Small intestine (tissue), 7 donors: ENCODE data around the gene TMEM50B. TPM values are rescaled to one million over a fixed set of nuclear protein-coding genes. Genes with fewer than 3 reads are reported as not detected.
A peak's percentile ranks its signal among the peaks of the same experiment; 100 is the strongest.

ENCODE experiments used
- DNase-seq, 2 donors: peaks; one replicate each; pipeline versions ENCODE4 v3.0.0 to v3.0.0-alpha.2; 2013
- FAIRE-seq: peaks from 2 replicates; lab custom pipeline; 2012; peaks lifted over from hg19 to GRCh38; lab: Jason Lieb, UNC
- H3K27ac ChIP-seq, 3 donors: one replicate each; pipeline ENCODE4 v1.5.1; 2013; ENCODE audit warnings: low read length in 2 of 3, mild to moderate bottlenecking in 2 of 3, control low read depth in 1 of 3, inconsistent platforms in 1 of 3, low read depth in 1 of 3, moderate library complexity in 1 of 3
- H3K27me3 ChIP-seq, 3 donors: one replicate each; pipeline ENCODE4 v1.6.1; 2013; ENCODE audit warnings: low read length in 3 of 3, inconsistent platforms in 1 of 3; ENCODE audit not compliant: control insufficient read depth in 3 of 3, insufficient read depth in 3 of 3
- H3K36me3 ChIP-seq, 3 donors: one replicate each; pipeline ENCODE4 v1.6.1; 2013; ENCODE audit warnings: low read length in 3 of 3, inconsistent platforms in 1 of 3, low read depth in 1 of 3, mild to moderate bottlenecking in 1 of 3, moderate library complexity in 1 of 3; ENCODE audit not compliant: control insufficient read depth in 3 of 3, insufficient read depth in 2 of 3
- H3K4me1 ChIP-seq, 3 donors: one replicate each; pipeline ENCODE4 v1.6.1; 2013; ENCODE audit warnings: low read length in 2 of 3, inconsistent platforms in 1 of 3, low read depth in 1 of 3, mild to moderate bottlenecking in 1 of 3, moderate library complexity in 1 of 3; ENCODE audit not compliant: control insufficient read depth in 3 of 3, insufficient read depth in 2 of 3
- H3K4me3 ChIP-seq, 3 donors: one replicate each; pipeline ENCODE4 v1.5.1; 2013; ENCODE audit warnings: low read length in 3 of 3, control low read depth in 1 of 3, inconsistent platforms in 1 of 3, low read depth in 1 of 3, mild to moderate bottlenecking in 1 of 3, moderate library complexity in 1 of 3
- H3K9me3 ChIP-seq, 2 donors: one replicate each; pipeline ENCODE4 v1.6.1; 2013; ENCODE audit warnings: low read depth in 1 of 2, low read length in 1 of 2; ENCODE audit not compliant: control insufficient read depth in 2 of 2, insufficient read depth in 1 of 2
- WGBS, 3 donors: extraction: QIAGEN DNeasy Blood & Tissue Kit; methylation state at CpG; one replicate each; pipeline ENCODE4 v1.1.7; 2013; 5-methylcytosine and 5-hydroxymethylcytosine counted together
- polyA plus RNA-seq, 4 donors: library from polyadenylated mRNA; stranded (reverse) in 3 of 4; unstranded in 1 of 4; fragments of 200-250 nt in 3 of 4; fragments of 120-200 nt in 1 of 4; gene quantifications; one replicate each; pipeline versions ENCODE4 v1.2.1 to v1.2.3, GENCODE V29; 2013
- donor health status: healthy with polysubstance abuse.
- donor health status: control.
- donor health status: control.
- donor health status: Bipolar disorder and iron deficiency.
- donor health status: healthy.

TMEM50B gene
- polyA plus RNA-seq, 4 donors, result 22.2 to 54.3 (median 50.1) TPM

GRCh38 chr21:33433001-33433400 is 46.8 kb downstream of the TMEM50B start:
- DNase-seq, result no peak

GRCh38 chr21:33432496-33432895 is 47.3 kb downstream of the TMEM50B start:
- Histone ChIP-seq H3K27me3 (no peaks in the 10 kb centered on the region), H3K4me3 (no peak overlapping the region), H3K36me3 (peaks cover 17 to 79% (median 23%) of the 10 kb centered on the region in 3 donors), H3K4me1 (peaks cover 0 to 4% (median 0%) of the 10 kb centered on the region in 3 donors), H3K27ac (peak overlapping the region in 1 of 3 donors; percentile 32), H3K9me3 (no peaks in the 10 kb centered on the region)
- FAIRE-seq (no peak), DNase-seq (no peak)
- WGBS, 3 donors, result 91 to 94% (median 92%) methylated on average over 6 of the region's 6 CpGs

More at GRCh38 chr21:33433001-33433400, 46.8 kb downstream of the TMEM50B start:
- no peaks in the 10 kb centered on the region for H3K27me3 ChIP-seq
- H3K27ac ChIP-seq, result peak overlapping the region in 1 of 3 donors; percentile 32
- FAIRE-seq, result no peak
- H3K9me3 ChIP-seq, result no peaks in the 10 kb centered on the region
- no peak overlapping the region for H3K4me3 ChIP-seq
- H3K4me1 ChIP-seq, result peaks cover 0 to 4% (median 0%) of the 10 kb centered on the region in 3 donors
- peaks cover 19 to 81% (median 23%) of the 10 kb centered on the region in 3 donors for H3K36me3 ChIP-seq
- WGBS, 3 donors, result 92 to 95% (median 95%) methylated on average over 8 of the region's 8 CpGs

- WGBS, 3 donors, result 87 to 100% (median 100%) methylated on average over 3 of the region's 3 CpGs
- no peaks in the 10 kb centered on the region for H3K9me3 ChIP-seq
- no peaks in the 10 kb centered on the region for H3K27me3 ChIP-seq
- H3K36me3 ChIP-seq, result peaks cover 17 to 81% (median 23%) of the 10 kb centered on the region in 3 donors
- no peak overlapping the region for H3K27ac ChIP-seq
- FAIRE-seq (no peak), DNase-seq (no peak)
- H3K4me3 ChIP-seq, result no peak overlapping the region
- H3K4me1 ChIP-seq, result peaks cover 0 to 4% (median 0%) of the 10 kb centered on the region in 3 donors
Observed at GRCh38 chr21:33430858-33431257, 48.9 kb downstream of the TMEM50B start.

- no peak for FAIRE-seq
- Histone ChIP-seq H3K4me1 (peaks cover 0 to 5% (median 5%) of the 10 kb centered on the region in 3 donors), H3K4me3 (no peak overlapping the region), H3K9me3 (no peaks in the 10 kb centered on the region), H3K27me3 (no peaks in the 10 kb centered on the region), H3K27ac (no peak overlapping the region), H3K36me3 (peaks cover 15 to 89% (median 17%) of the 10 kb centered on the region in 3 donors)
- no peak for DNase-seq
- WGBS, 3 donors, result 89 to 91% (median 90%) methylated on average over 8 of the region's 8 CpGs
Observed at GRCh38 chr21:33428669-33429068, 51.1 kb downstream of the TMEM50B start.

GRCh38 chr21:33427051-33427450 is 52.7 kb downstream of the TMEM50B start:
- Histone ChIP-seq H3K36me3 (peaks cover 6 to 83% (median 8%) of the 10 kb centered on the region in 3 donors), H3K4me1 (peaks cover 0 to 5% (median 5%) of the 10 kb centered on the region in 3 donors), H3K27ac (no peak overlapping the region), H3K27me3 (no peaks in the 10 kb centered on the region), H3K9me3 (no peaks in the 10 kb centered on the region), H3K4me3 (no peak overlapping the region)
- DNase-seq (no peak), FAIRE-seq (no peak)
- WGBS, 3 donors, result 87 to 90% (median 88%) methylated on average over 7 of the region's 7 CpGs

- H3K4me1 ChIP-seq, result peaks cover 0 to 5% (median 5%) of the 10 kb centered on the region in 3 donors
- H3K4me3 ChIP-seq, result no peak overlapping the region
- FAIRE-seq (no peak), DNase-seq (peak; percentile 46 to 93)
- H3K9me3 ChIP-seq, result no peaks in the 10 kb centered on the region
- peak overlapping the region; percentile 47 to 69 (median 51) for H3K27ac ChIP-seq
- 16 to 70% (median 42%) methylated on average over 3 of the region's 3 CpGs for WGBS, 3 donors
- no peaks in the 10 kb centered on the region for H3K27me3 ChIP-seq
- H3K36me3 ChIP-seq, result peaks cover 9 to 81% (median 11%) of the 10 kb centered on the region in 3 donors
Observed at GRCh38 chr21:33425825-33426224, 53.9 kb downstream of the TMEM50B start.

GRCh38 chr21:33424214-33424613 is 55.6 kb downstream of the TMEM50B start:
- Histone ChIP-seq H3K9me3 (no peaks in the 10 kb centered on the region), H3K4me1 (peaks cover 0 to 5% (median 5%) of the 10 kb centered on the region in 3 donors), H3K27me3 (no peaks in the 10 kb centered on the region), H3K27ac (no peak overlapping the region), H3K4me3 (no peak overlapping the region), H3K36me3 (peaks cover 7 to 78% (median 7%) of the 10 kb centered on the region in 3 donors)
- FAIRE-seq, result no peak
- WGBS, 3 donors, result 95% methylated on average over 9 of the region's 9 CpGs
- no peak for DNase-seq

GRCh38 chr21:33421713-33422393 is 57.9 kb downstream of the TMEM50B start:
- no peak for FAIRE-seq

More at GRCh38 chr21:33421713-33422393, 57.9 kb downstream of the TMEM50B start:
- H3K36me3 ChIP-seq, result peaks cover 5 to 73% (median 5%) of the 10 kb centered on the region in 3 donors
- peaks cover 0 to 12% (median 5%) of the 10 kb centered on the region in 3 donors for H3K4me1 ChIP-seq
- DNase-seq, result no peak
- no peak overlapping the region for H3K27ac ChIP-seq
- no peaks in the 10 kb centered on the region for H3K27me3 ChIP-seq
- 94 to 95% (median 94%) methylated on average over 5 of the region's 5 CpGs for WGBS, 3 donors
- no peaks in the 10 kb centered on the region for H3K9me3 ChIP-seq
- no peak overlapping the region for H3K4me3 ChIP-seq
